Kidney (tissue), 14 donors: ENCODE data around the gene GRB10. TPM values are rescaled to one million over a fixed set of nuclear protein-coding genes. Genes with fewer than 3 reads are reported as not detected.

Source experiments
- DNase-seq, 5 donors: peaks; one replicate each; pipeline ENCODE4 v3.0.0-alpha.2; 2013 to 2020
- FAIRE-seq: peaks from 2 replicates; lab custom pipeline; 2012; peaks lifted over from hg19 to GRCh38; lab: Jason Lieb, UNC
- H3K27ac ChIP-seq, 2 donors: one replicate each; pipeline ENCODE4 v1.7.0; 2013; ENCODE audit warnings: low read depth in 2 of 2, low read length in 2 of 2, inconsistent platforms in 1 of 2
- H3K27me3 ChIP-seq: one replicate; pipeline ENCODE4 v1.7.1; 2013; ENCODE audit warnings: low read length, inconsistent platforms; ENCODE audit not compliant: control insufficient read depth, insufficient read depth
- H3K36me3 ChIP-seq, 3 donors: one replicate each; pipeline versions ENCODE4 v1.7.0 to v1.7.1; 2013; ENCODE audit warnings: low read length in 3 of 3, control low read depth in 1 of 3, inconsistent platforms in 1 of 3; ENCODE audit not compliant: insufficient read depth in 3 of 3, control insufficient read depth in 2 of 3
- H3K4me1 ChIP-seq, 3 donors: one replicate each; pipeline versions ENCODE4 v1.7.0 to v1.7.1; 2013; ENCODE audit warnings: low read length in 3 of 3, inconsistent platforms in 1 of 3, low read depth in 1 of 3; ENCODE audit not compliant: control insufficient read depth in 2 of 3, insufficient read depth in 2 of 3
- H3K4me3 ChIP-seq, 3 donors: one replicate each; pipeline versions ENCODE4 v1.7.0 to v1.8.1; 2013; ENCODE audit warnings: low read length in 3 of 3, control low read depth in 1 of 3, inconsistent platforms in 1 of 3
- H3K9ac ChIP-seq, 3 donors: one replicate each; pipeline versions ENCODE4 v1.7.0 to v1.7.1; 2013; ENCODE audit warnings: low read length in 3 of 3, control low read depth in 1 of 3, inconsistent platforms in 1 of 3
- H3K9me3 ChIP-seq, 3 donors: one replicate each; pipeline versions ENCODE4 v1.7.0 to v1.7.1; 2013; ENCODE audit warnings: low read length in 3 of 3, control low read depth in 1 of 3, inconsistent platforms in 1 of 3; ENCODE audit not compliant: control insufficient read depth in 2 of 3, insufficient read depth in 1 of 3
- intact Hi-C: fragments of 100-400 bp; cut with DNase I; formaldehyde crosslinking; loops from one replicate; pipeline ENCODE4 v1.11.1; 2022
- polyA plus RNA-seq: library from polyadenylated mRNA; stranded (reverse); fragments of 350-450 nt; fragmentation: Illumina TruSeq; extraction: RNeasy Lipid Tissue Mini Kit (QIAGEN cat#74804); gene quantifications from one replicate; pipeline ENCODE4 v1.2.3, GENCODE V29; 2014; ENCODE audit warnings: low read depth, low replicate concordance; ENCODE audit not compliant: insufficient read depth
- total RNA-seq: library from RNA; stranded (reverse); fragmentation: NEBNext Ultra II Directional; extraction: Animal tissue kit (Norgen Biotek cat#: 25700); gene quantifications from one replicate; pipeline ENCODE4 v1.2.1, GENCODE V29; 2021
- TF ChIP-seq, protein P1 (sequence below): IDR thresholded peaks from 3 replicates; pipeline ENCODE4 v1.5.1; 2012; ENCODE audit warnings: mild to moderate bottlenecking, moderate library complexity, borderline replicate concordance; ENCODE audit not compliant: insufficient read depth; ENCODE audit errors: extremely low read depth
- donor health status: control.
- donor health status: control.
- donor health status: control.
- donor health status: control.
- donor health status: control.
- donor health status: DM: yes; HTN: yes; CAD: no.
- donor health status: Normal renal cell carcinoma (clear cell type).

The GRB10 gene
- total and polyA plus RNA-seq, 2 donors from 2014 or later, result 32.3 to 57.8 TPM

DNA sequence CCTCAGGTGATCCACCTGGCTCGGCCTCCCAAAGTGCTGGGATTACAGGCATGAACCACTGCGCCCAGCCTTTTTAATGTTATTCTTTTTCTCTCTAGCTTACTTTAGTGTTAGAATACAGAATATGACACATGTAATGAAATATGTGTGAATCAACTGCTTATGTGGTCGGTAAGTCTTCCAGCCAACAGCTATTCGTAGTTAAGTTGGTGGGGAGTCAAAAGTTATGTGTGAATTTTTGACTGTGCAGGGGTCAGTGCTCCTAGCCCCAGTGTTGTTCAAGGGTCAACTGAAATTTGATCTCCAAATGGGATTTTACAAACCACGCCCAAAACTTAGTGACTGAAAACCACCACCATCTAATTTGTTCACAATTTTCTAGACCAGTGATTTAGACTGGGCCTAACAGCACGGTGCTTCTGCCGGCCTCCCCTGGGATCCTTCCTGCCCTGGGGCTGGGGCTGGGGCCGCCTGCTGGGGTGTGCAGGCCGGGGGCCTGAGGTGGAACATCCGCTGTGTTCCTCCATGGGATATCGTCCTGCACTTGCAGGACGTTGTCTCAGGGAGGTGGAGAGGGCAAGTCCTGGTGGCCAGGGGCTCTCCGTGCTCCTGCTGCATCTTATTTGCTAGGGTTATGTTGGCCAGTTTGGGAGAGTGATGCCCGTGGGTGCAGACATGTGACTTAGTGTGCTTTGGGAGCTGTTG is 24.5 kb upstream of the GRB10 start:
- TF ChIP-seq, protein P1, sequence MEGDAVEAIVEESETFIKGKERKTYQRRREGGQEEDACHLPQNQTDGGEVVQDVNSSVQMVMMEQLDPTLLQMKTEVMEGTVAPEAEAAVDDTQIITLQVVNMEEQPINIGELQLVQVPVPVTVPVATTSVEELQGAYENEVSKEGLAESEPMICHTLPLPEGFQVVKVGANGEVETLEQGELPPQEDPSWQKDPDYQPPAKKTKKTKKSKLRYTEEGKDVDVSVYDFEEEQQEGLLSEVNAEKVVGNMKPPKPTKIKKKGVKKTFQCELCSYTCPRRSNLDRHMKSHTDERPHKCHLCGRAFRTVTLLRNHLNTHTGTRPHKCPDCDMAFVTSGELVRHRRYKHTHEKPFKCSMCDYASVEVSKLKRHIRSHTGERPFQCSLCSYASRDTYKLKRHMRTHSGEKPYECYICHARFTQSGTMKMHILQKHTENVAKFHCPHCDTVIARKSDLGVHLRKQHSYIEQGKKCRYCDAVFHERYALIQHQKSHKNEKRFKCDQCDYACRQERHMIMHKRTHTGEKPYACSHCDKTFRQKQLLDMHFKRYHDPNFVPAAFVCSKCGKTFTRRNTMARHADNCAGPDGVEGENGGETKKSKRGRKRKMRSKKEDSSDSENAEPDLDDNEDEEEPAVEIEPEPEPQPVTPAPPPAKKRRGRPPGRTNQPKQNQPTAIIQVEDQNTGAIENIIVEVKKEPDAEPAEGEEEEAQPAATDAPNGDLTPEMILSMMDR, result no peak
- H3K9ac ChIP-seq, result no peak overlapping the region
- DNase-seq (no peak), FAIRE-seq (no peak)
- intact Hi-C loops, result no loop called here
- H3K4me3 ChIP-seq, result no peak overlapping the region
- H3K9me3 ChIP-seq, result no peaks in the 10 kb centered on the region
- H3K36me3 ChIP-seq, result no peaks in the 10 kb centered on the region
- no peaks in the 10 kb centered on the region for H3K27me3 ChIP-seq
- peaks cover 0 to 1% (median 0%) of the 10 kb centered on the region in 3 donors for H3K4me1 ChIP-seq
- H3K27ac ChIP-seq, result no peak overlapping the region

DNA sequence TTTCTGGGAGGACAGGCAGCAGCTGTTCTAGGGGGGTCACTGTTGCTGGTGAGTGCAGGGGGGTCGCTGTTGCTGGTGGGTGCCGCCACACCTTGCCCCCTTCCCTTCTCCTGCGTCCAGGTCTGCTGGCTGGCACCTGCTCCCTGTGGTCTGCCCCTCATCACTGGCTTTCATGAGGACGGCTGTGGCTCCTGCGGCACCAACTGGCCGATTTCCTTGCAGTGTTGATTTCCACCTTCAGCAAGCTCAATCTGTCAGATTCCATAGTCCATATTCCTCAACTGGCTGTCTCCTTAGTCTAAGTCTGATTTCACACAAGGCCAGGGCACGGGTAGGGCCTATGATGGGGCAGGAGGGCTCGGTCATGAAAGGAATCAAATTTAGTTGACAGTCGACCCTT is 23.4 kb upstream of the GRB10 start:
- H3K36me3 ChIP-seq, result no peaks in the 10 kb centered on the region
- DNase-seq, result no peak
- intact Hi-C loops, result no loop called here
- no peaks in the 10 kb centered on the region for H3K27me3 ChIP-seq
- no peak overlapping the region for H3K27ac ChIP-seq
- FAIRE-seq, result no peak
- no peaks in the 10 kb centered on the region for H3K4me1 ChIP-seq
- H3K9ac ChIP-seq, result no peak overlapping the region
- H3K4me3 ChIP-seq, result no peak overlapping the region
- no peaks in the 10 kb centered on the region for H3K9me3 ChIP-seq
- TF ChIP-seq, protein P1, result no peak

DNA sequence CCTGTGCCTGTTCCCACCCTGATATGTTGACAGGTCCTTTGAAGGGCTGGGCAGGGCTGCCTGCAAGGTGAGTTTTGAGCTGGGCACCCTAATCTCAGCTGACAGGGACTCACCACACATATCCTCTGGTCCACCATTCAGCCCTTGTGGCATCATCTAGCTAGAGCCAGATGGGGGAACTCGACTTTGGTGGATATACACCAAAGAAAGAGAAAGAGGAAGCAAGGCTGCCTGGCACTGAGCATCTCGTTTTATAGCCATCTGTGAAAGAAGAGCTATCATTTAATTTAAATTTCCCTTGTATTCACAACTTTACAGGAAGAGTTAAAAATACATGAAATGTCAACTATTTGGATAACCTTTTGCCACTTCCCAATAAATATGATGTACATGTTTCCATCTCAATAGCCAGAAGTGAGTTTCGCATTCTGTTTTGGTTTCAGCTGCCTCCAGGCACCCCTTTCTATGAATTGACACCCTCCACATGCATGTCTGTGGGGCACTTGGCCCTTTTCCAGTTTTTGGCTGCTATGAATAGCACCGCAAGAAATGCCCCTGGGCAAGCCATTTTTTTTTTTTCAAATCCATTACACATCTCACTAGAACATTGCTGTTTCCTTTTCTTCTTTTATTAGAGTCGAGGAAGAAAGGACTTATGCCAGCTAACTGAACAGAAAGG is 22.9 kb upstream of the GRB10 start:
- Histone ChIP-seq H3K4me3 (no peak overlapping the region), H3K27ac (no peak overlapping the region), H3K36me3 (no peaks in the 10 kb centered on the region), H3K9me3 (no peaks in the 10 kb centered on the region), H3K9ac (no peak overlapping the region), H3K4me1 (no peaks in the 10 kb centered on the region), H3K27me3 (no peaks in the 10 kb centered on the region)
- TF ChIP-seq, protein P1, result no peak
- FAIRE-seq (no peak), DNase-seq (no peak)
- intact Hi-C loops, result no loop called here
